HepG2 (cell line): Measurements from ENCODE around the gene RYR2. TPM values are rescaled to one million over a fixed set of nuclear protein-coding genes. Genes with fewer than 3 reads are reported as not detected.
"Not testable (repeated sequence)": the region's sequence is repeated elsewhere in the genome, so short reads cannot be mapped to it uniquely, and the experiment has no call there.

Experiments
- ATAC-seq: fragments of 200-7000 bp; cut with Tn5 transposase; 3 replicates; pipeline ENCODE4 v1.9.1; 2020; ENCODE audit warnings: mild to moderate bottlenecking, moderate library complexity
- BruUV-seq: library from RNA; stranded (reverse); fragments of 400-500 nt; replicated peaks from 2 replicates; lab custom pipeline; 2021; lab: Mats Ljungman, UMichigan
- CTCF ChIA-PET: fragments of 300-600 bp; formaldehyde crosslinking; extraction: SDS; loops from one replicate; lab custom pipeline; 2021; ENCODE audit warnings: low total read pairs, inconsistent platforms, low intra/inter-chr PET ratio; lab: Yijun Ruan, JAX
- POLR2A ChIA-PET: fragments of 350-600 bp; sonication (Branson Sonifier 250); formaldehyde crosslinking; loops from one replicate; lab custom pipeline; 2020; ENCODE audit warnings: antibody characterized with exemption, inconsistent platforms; lab: Yijun Ruan, JAX
- DNase-seq: peaks from one replicate; pipeline ENCODE4 v3.0.0-alpha.2; 2015; ENCODE audit warnings: low spot score
- FAIRE-seq: peaks from 3 replicates; lab custom pipeline; 2011; peaks lifted over from hg19 to GRCh38; lab: Jason Lieb, UNC
- H2AFZ ChIP-seq: one replicate; pipeline ENCODE4 v1.6.1; 2011; ENCODE audit warnings: low read length, inconsistent platforms
- H3K27ac ChIP-seq: fragments of 300-600 bp; 3 replicates; pipeline ENCODE4 v1.8.0; 2011; ENCODE audit warnings: mixed run types, mild to moderate bottlenecking, mixed read lengths, low read length, inconsistent platforms; ENCODE audit not compliant: insufficient read depth; ENCODE audit errors: extremely low read length
- H3K27me3 ChIP-seq, 2 experiments: fragments of 200-600 bp in 1 of 2; 2 replicates in 1 of 2; 3 replicates in 1 of 2; pipeline versions ENCODE4 v1.6.0 to v1.8.0; 2011; ENCODE audit warnings: low read length in 2 of 2, mild to moderate bottlenecking in 2 of 2, moderate library complexity in 2 of 2, inconsistent platforms in 1 of 2; ENCODE audit not compliant: insufficient read depth in 2 of 2, control insufficient read depth in 1 of 2
- H3K36me3 ChIP-seq, 2 experiments: fragments of 200-600 bp in 1 of 2; replicated peaks in 1 of 2; 2 replicates in 1 of 2; 3 replicates in 1 of 2; pipeline versions ENCODE4 v1.5.1 to v1.8.0; 2011; ENCODE audit warnings: low read length in 2 of 2, inconsistent platforms in 1 of 2; ENCODE audit not compliant: insufficient read depth in 2 of 2, control insufficient read depth in 1 of 2
- H3K4me1 ChIP-seq: 2 replicates; pipeline ENCODE4 v1.5.1; 2012; ENCODE audit warnings: low read length, inconsistent platforms; ENCODE audit not compliant: insufficient read depth
- H3K4me2 ChIP-seq: 2 replicates; pipeline ENCODE4 v1.6.0; 2011; ENCODE audit warnings: low read depth, low read length, inconsistent platforms
- H3K4me3 ChIP-seq, 3 experiments: fragments of 200-600 bp in 1 of 3; sonication (generic), shearing (Covaris generic) in 1 of 3; replicated peaks in 1 of 3; 2 replicates each; pipeline ENCODE4 v1.5.1; 2011 to 2016; ENCODE audit warnings: low read length in 3 of 3, inconsistent platforms in 2 of 3, low read depth in 2 of 3, mild to moderate bottlenecking in 2 of 3, control low read depth in 1 of 3, mixed read lengths in 1 of 3; ENCODE audit not compliant: insufficient read depth in 1 of 3
- H3K79me2 ChIP-seq: one replicate; pipeline ENCODE4 v1.6.1; 2011; ENCODE audit warnings: low read length, inconsistent platforms; ENCODE audit not compliant: insufficient read depth
- H3K9ac ChIP-seq: 2 replicates; pipeline ENCODE4 v1.6.0; 2011; ENCODE audit warnings: mild to moderate bottlenecking, low read depth, low read length, inconsistent platforms; ENCODE audit not compliant: insufficient read depth
- H3K9me3 ChIP-seq: 2 replicates; pipeline ENCODE4 v1.5.1; 2012; ENCODE audit warnings: mild to moderate bottlenecking, low read length
- H4K20me1 ChIP-seq: 2 replicates; pipeline ENCODE4 v1.6.0; 2011; ENCODE audit warnings: inconsistent platforms, mild to moderate bottlenecking, low read length, moderate library complexity; ENCODE audit not compliant: insufficient read depth
- GRHL1 ChIP-seq: sonication (generic); formaldehyde crosslinking; conservative IDR thresholded peaks from 2 replicates; pipeline ENCODE4 v1.8.0; 2022; ENCODE audit warnings: missing genetic modification reagents
- RXRA ChIP-seq: sonication (generic); formaldehyde crosslinking; IDR thresholded peaks from 2 replicates; pipeline ENCODE4 v1.5.1; 2020; ENCODE audit warnings: missing genetic modification reagents
- ZNF773 ChIP-seq: sonication (generic); formaldehyde crosslinking; IDR thresholded peaks from 2 replicates; pipeline ENCODE4 v1.4.0; 2020; ENCODE audit warnings: missing genetic modification reagents, borderline replicate concordance
- WGBS: methylation state at CpG from one replicate; pipeline ENCODE4 v1.1.6; 2017; ENCODE audit warnings: low lambda C conversion rate; 5-methylcytosine and 5-hydroxymethylcytosine counted together
- in situ Hi-C: cut with HindIII; loops from 2 replicates; pipeline ENCODE4 v1.10.0; 2017; ENCODE audit warnings: low pct_unique_long_range_greater_than_20kb; ENCODE audit not compliant: extremely low pct_ligation_motif_present
- intact Hi-C: fragments of 100-400 bp; cut with micrococcal nuclease; formaldehyde crosslinking; loops from one replicate; pipeline ENCODE4 v1.10.0; 2022; ENCODE audit not compliant: unreplicated experiment
- polyA plus RNA-seq, 8 experiments: library from polyadenylated mRNA; depleted of rRNA in 3 of 8; stranded (reverse) in 7 of 8; unstranded in 1 of 8; fragments of >200 nt; fragmentation: Illumina TruSeq in 4 of 8; extraction: Trizol in 4 of 8; gene quantifications; 2 replicates each; pipeline versions ENCODE4 v1.2.1 to v1.2.3, GENCODE V29; 2011 to 2016; ENCODE audit warnings: low read depth in 4 of 8, missing spikeins in 1 of 8, mixed read lengths in 1 of 8; ENCODE audit not compliant: insufficient read depth in 1 of 8
- total RNA-seq, 5 experiments: library from RNA; depleted of rRNA; stranded (reverse); fragments of >200 nt; fragmentation: Illumina TruSeq; extraction: Trizol; gene quantifications; 2 replicates each; pipeline ENCODE4 v1.2.3, GENCODE V29; 2016; ENCODE audit warnings: low read depth in 1 of 5

The RYR2 gene
- total and polyA plus RNA-seq, 2 of the 13 experiments (the other 11 are each of a cell fraction or from before 2014, with no cell fraction given): not detected

GRCh38 chr1:237270353-237270752 is 228.4 kb downstream of the RYR2 start:
- TF ChIP-seq ZNF773 (CRISPR knock-in tag): no peak
- no peak for TF ChIP-seq GRHL1 (CRISPR knock-in tag)
- no peak for TF ChIP-seq RXRA (CRISPR knock-in tag)
- TF ChIP-seq, all 625 proteins: peak for 0
- ATAC-seq (no peak), FAIRE-seq (no peak), DNase-seq (no peak)
- intact Hi-C loops: no loop called here
- Histone ChIP-seq H4K20me1 (no peaks in the 10 kb centered on the region), H3K4me2 (no peak overlapping the region), H3K79me2 (no peaks in the 10 kb centered on the region), H3K9ac (no peak overlapping the region), H2AFZ (no peak overlapping the region), H3K4me1 (no peaks in the 10 kb centered on the region), H3K27me3 (no peaks in the 10 kb centered on the region; a peak in 1 of 5 replicates), H3K27ac (no peak overlapping the region), H3K9me3 (no peaks in the 10 kb centered on the region), H3K4me3 (no peak overlapping the region), H3K36me3 (no peaks in the 10 kb centered on the region)
- POLR2A ChIA-PET: no interaction called here
- CTCF ChIA-PET: no interaction called here
- in situ Hi-C loops: no loop called here
- no TSS peak for BruUV-seq
- 34% methylated on average over 3 of the region's 3 CpGs for WGBS

GRCh38 chr1:237277994-237278393 is 236.0 kb downstream of the RYR2 start:
- ATAC-seq, H3K79me2 ChIP-seq, H3K27ac ChIP-seq, H3K9me3 ChIP-seq, H4K20me1 ChIP-seq, BruUV-seq, H3K4me1 ChIP-seq, CTCF ChIA-PET, in situ Hi-C loops, H3K9ac ChIP-seq, H3K36me3 ChIP-seq, H3K27me3 ChIP-seq, POLR2A ChIA-PET, DNase-seq, H3K4me2 ChIP-seq, FAIRE-seq, H2AFZ ChIP-seq, intact Hi-C loops, H3K4me3 ChIP-seq: not testable (repeated sequence)
- 21% methylated on average over 3 of the region's 3 CpGs for WGBS
